Fibroblast of peridontal ligament (primary cell): ENCODE measurements around the gene MLNR.

Experiments
- DNase-seq: peaks from one replicate; pipeline ENCODE4 v3.0.0-alpha.2; 2010; ENCODE audit errors: extremely low read depth

Gene MLNR

DNA sequence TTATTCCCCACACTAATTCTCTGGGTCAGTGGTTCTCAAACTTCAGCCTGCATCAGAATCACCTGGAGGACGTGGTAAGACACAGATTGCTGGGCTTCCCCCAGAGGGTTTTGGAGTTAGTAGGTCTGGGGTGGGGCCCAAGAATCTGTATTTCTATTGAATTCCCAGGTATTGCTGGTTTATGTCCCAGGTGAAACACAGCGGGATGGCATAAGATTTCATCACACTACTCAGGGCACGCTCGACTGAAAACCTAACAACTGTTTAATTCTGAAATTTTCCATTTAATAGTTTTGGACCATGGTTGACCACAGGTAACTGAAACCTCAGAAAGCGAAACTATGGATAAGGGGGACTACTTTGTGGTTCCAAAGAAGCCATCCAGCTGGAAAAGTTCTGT is 6.5 kb downstream of the MLNR start:
- DNase-seq: no peak

DNA sequence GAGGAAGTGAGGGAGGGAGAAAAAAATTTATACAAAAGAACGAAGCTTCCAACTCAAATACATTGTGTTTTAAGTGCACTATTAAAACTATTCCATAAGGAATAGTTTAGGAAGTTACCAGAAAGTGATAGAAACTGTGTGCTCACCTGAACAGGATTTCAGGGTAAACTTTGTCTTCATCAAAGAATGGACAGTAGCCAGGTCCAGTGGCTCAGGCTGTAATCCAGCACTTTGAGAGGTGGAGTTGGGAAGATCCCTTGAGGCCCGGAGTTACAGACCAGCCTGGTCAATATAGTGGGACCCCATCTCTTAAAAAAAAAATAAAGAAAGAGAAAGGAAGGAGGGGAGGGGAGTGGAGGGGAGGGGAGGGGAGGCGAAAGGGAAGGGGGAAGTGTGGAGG is 14.6 kb downstream of the MLNR start:
- DNase-seq: no peak

DNA sequence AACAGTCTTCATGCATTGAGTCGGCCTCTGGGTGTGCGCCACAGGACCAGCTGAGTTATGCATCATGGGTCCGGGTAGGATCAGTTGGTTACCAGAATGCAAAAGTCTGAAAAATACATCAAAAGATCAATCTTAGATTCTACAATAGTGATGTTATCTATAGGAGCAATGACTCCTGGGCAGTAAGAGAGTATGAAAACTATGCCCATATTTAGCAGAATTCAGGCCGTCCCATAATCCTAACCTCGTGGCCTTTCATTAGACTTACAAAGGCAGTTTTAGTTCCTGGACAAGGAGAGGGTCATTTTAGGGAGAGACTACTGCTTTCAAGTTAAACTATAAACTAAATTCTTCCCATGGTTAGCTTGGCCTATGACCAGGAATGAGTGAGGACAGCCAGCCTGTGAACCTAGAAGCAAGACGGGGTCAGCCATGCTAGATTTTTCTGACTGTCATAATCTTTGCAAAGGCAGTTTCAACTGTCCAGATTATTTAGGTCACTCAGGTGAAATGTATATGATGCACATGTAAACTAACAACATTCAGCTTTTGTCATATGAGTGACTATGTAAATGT is 15.8 kb downstream of the MLNR start:
- no peak for DNase-seq

DNA sequence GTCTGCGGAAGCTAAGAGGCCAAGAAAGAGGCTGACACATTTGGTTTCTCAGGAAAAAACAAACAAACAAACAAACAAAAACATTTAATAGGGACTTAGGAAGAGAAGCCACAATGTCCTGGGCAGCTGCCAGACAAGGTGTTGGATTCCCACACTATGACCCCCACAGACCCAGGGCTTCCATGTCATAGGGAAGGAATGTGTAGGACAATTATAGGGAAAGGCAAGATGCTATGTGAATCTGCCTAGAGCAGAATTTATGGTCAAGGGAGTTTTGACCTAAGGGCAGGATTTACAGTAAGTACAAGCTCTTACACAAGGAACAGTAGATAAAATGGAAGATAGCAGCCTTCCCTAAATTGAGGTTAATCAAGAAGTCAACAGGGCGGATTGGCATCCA is 18.5 kb downstream of the MLNR start:
- DNase-seq: no peak

DNA sequence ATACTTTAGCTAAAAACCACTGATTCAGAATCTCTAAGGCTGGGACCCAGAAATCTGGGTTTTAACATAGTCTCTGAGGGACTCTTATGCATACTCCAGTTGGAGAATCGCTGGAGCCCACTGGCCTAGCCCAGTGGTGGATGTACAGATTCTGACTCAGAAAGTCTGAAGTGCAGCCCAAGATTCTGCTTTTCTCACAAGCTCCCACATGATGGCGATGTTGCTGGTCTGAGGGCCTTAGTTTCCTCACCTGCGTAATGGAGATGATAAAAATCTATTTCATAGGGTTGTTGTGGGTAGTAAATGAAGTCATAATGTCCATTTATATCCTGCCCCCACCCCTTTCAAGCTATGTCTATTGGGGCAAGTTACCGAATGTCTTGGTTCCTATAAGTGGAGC is 19.9 kb downstream of the MLNR start:
- DNase-seq: peak; percentile 63

DNA sequence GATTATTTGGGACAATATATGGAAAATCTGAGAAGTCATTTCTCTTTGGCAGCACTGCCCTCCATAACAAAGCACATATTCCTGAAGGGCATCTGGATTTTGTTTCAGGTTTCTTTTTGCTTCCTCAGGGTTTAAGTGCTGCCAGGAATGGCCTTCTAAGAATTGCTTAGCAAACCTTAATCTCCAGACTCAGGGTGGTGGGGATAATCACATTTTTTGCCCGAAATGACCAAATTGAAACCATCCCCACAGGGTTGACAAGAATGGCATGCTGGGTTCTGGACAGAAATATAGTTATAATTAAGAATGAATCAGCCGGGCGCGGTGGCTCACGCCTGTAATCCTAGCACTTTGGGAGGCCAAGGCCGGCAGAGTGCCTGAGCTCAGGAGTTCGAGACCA is 21.2 kb downstream of the MLNR start:
- DNase-seq: peak; percentile 18

DNA sequence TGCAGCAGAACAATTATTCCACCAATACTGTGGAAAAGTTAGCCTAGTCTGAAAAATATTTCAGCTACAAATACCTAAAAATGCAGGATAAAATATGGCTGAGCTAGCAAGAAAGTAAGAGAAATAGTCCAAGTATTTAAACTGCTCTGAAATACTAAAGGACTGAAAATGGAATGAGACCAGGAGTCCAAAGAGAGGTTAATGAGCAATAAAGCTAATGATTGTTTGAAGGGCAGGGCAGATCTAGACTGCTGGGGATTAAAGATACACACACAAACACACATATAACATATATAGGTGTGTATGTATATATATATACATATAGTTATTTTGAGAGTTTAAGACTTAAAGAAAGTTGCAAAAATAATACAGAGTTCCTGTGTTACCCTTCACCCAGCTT is 25.0 kb downstream of the MLNR start:
- DNase-seq: no peak

DNA sequence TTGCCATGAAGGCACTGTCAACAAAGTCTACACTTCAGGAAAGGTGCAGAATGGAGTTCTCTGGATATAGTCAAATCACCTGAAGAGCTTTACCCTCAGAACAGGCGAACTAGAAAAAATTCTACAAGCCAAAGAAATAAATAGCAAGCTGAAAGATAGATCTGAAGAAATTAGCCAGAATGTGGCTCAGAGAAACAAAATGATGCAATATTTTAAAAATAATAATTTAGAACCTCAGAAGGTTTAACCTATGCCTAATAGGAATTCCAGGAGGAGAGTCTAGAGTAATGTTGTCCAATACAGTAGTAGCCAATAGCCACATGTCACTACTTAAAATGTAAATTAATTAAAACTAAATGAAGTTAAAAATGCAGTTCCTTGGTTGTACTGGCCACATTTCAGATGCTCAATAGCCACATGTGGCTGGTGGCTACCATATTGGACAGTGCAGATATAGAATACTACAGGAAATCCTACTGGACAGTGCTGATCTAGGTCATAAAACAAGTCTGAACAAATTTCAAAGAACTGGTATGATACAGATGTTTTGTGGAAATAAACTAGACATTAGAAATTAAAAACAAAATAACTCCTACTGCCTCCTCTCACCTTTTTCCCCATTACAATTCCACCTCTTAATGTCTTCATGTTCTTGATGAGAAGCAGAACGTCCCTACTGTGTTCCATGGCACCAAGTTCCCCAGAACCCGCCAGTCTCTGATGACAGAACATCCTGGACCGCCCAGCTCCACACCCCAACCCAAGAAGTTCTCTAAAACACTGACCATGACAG is 26.9 kb downstream of the MLNR start:
- DNase-seq: peak; percentile 8

DNA sequence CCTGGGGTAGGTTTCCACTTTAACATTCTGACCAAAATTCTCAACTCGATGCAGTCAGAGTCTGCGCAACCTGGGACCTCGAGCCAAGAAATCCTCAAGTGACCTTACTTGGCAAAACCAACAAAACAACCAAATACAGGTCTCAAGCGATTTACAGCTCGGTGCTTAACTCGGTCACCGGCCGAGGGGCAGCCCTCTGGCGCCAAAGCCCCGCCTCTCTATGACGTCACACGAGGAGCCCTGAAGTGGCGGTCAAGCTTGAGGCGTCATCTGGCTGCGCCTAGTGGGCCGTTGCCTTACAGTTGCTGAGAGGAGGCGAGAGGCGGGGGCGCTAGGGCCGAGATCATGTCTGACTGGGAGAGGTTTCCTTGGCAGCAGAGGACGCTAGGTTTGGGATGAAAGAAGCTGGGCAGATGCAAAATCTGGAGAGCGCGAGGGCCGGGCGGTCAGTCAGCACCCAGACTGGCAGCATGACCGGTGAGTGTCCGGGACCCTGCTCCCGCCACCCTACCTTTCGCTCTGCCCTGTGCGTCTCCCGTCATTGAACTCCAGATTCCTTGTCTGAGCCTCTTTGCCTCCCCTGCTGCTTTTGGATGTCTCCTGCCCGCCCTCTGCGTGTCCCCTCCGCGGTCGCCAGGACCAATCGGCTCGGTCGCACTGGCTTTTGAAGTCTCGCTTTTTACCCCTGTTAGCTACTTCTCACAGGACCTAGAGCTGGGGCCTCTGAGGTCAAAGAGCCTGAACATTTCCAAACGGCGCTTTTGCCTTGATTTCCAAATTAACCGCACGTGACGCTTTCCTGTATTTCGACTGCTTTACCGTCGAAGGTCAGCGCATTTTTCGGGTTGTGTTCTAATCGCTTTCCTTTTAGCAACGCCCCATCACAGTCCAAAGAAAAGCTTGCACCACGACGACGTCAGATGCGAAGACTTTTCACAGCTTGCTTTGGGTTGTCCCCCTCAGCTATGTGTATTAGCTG is 27.8 kb downstream of the MLNR start, which contains the start of gene CDADC1:
Gene CDADC1 (plus strand): TSS at position 283 of the 979 bp plus-strand sequence. CDS start 113 bp downstream, at position 396.
- DNase-seq: peak; percentile 95

DNA sequence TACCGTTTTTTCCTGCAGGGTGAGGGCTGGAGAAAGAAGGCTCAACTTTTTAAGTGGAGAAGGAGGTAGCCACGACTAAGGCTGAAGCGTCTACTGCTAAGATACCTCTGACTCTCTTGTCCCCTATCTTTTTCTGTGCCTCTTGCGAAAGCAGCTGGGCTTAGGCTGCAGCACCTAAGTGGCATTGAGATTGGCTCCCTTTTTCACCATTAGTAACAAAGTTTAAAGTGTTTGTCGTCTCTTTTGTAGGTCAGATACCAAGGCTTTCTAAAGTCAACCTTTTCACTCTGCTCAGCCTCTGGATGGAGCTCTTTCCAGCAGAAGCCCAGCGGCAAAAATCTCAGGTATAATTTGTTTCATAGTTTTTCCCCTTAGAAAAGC is 28.5 kb downstream of the MLNR start:
- DNase-seq: peak; percentile 25

DNA sequence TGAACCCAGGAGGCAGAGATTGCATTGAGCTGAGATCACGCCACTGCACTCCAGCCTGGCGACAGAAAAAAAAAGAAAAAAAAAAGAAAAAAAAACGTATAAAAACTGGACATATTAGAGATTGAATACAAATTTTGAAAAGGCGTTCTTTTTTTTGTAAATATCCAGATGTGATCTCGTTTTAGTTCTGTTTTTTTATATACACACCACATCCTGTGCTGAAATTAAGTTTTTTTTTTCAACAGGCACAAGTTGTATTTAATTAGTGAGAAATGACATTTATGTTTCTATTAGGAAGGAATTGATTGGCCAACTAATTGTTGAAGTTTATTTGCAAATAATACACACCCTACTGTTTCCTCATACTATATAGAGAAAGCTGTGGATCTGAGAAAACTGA is 31.2 kb downstream of the MLNR start:
- no peak for DNase-seq

DNA sequence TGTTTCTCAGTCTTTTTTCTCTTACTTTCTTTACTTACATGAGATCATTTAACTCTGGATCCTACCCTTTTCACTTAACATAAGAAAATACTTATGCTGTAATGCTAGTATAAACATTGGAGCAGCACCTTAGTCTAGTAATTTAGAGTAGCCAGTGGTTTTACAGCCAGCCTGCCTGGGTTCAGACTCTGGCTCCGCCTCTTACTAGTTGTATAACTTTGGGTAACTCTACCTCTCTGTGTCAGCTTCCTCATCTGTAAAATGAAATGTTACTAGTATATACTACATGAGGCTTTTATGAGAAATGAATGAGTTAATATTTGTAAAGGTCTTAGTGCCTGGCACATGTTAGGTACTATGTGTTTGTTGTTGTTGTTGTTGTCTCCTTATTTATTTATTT is 33.2 kb downstream of the MLNR start:
- DNase-seq: no peak

DNA sequence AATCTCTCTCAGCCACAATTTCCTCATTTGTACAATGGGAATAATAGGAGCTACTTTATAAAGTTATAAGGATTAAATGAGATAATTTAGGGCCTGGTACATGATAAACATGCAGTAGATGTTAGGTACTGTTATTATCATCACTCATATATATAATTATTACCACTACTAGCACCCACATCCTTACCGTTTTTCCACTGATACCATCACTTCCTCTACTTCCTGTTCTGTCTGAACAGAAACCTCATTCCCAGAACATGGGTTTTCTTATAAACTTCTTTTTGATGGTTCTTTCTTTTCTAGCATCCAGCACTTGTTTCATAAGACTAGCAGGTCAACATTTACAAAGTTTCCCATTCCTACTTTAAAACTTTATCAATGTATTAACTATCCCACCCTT is 33.9 kb downstream of the MLNR start:
- no peak for DNase-seq

DNA sequence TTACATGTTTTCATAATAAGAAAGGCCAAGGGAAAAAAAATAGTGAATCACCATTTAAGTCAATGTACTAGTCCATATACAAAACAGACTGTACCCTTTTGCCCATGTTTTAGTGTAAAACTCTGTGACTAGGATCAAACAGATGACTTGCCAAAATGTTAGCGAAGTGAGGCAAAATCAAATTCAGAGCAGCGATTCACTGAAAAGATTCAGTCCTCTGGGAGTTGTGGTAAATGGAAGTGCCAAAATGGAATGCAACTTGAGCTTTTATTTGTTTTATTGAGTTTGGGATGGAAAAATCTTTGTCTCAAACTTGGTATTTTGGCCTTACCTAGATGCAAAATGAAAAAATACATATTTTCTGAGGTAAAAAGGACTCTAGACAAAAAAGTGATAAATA is 36.7 kb downstream of the MLNR start:
- DNase-seq: peak; percentile 98

DNA sequence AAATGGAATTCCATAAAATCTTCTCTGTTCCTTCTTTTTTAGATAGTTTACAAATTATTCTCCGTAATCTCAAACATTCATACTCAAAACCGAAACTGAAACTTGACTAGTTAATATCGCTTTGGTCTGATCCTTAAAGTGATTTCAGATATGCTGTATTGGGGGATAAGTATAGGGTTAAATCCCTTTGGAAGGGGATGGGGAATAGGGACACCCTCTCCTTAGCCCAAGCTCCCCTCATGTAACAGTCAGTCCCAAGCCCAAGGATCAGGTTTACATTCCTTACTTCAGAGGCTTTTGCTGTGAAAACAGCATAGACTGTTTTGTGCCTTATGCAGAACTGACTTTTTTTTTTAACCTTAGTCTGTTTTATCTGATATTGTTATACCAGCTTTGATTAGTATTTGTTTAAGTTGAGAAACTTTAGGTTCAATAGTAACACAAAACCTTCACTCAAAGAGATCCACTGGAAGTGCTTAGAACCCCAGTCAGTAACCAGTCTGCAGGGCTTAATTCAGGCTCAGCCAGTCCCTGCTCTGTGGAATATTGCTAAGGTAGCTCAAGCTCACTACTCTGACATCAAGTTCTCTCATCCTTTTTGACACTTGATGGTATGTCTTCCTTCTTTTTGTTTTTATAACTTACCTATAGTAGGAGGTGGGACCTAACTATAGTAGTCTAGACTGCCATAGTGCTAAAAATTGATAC is 38.1 kb downstream of the MLNR start:
- DNase-seq: peak; percentile 27

DNA sequence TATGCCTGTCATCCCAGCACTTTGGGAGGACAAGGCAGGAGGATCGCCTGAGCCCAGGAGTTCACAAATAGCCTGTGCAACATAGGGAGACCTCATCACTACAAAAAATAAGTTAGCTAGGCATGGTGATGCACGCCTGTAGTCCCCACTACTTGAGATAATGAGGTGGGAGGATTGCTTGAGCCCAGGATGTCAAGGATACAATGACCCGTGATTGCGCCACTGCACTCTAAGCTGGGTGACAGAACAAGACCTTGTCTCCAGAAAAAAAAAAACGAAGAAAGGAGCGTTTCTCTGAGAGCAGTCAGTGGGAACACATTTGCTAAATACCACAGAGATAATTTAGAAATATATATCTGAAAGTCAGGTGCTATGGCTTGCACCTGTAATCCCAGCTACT is 39.4 kb downstream of the MLNR start:
- no peak for DNase-seq

DNA sequence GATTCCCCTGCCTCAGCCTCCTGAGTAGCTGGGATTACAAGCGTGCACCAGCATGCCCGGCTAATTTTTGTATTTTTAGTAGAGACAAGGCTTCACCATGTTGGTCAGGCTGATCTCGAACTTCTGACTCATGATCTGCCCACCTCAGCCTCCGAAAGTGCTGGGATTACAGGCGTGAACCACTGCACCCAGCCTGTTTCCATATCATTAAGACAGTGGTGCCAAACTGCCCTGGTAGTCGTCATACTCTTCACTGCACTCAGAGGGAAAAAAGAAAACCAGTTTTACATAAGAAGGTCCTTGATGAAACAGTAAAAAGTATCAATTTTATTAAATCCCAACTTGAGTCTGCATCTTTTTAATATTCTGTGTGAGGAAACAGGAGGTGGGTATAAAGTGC is 42.5 kb downstream of the MLNR start:
- no peak for DNase-seq

DNA sequence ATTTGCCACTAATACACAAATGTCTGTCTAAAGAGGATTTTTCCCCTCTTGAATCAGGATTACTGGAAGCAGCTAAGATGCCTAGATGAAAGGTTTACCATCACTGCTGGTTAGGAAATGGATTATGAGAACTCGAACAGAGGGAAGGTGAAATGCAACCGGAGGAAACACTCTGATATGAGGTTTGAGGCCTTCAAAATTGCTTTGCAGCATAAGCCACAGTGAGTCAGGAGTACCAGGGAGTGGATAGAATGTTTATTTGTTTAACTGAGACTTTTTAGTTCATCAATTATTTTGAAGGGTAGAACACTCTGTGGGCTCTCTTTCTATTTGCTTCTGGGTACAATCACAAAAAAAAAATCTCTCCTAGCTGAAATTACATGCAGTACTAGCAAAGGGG is 45.7 kb downstream of the MLNR start:
- peak; percentile 79 for DNase-seq

DNA sequence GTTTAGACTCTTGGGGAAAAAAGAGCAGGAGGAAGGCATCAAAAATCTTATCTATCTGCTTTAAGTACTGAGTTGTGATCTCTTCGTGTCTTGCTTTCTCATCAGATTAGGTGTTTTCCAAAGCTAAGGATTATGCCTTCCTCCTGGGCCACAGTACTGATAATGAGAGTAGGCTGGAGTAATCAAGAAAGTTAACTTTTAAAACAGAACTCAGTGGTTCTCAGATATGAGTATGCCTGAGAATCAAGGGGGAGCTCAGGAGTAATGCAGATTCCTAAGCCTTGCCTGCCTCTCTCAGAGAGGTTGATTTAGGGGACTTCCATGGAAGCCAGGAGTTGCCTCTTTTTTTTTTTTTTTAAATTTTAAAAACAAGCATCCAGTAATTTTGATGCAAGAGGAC is 51.1 kb downstream of the MLNR start:
- DNase-seq: no peak
